Measurements from ENCODE around the gene SUPV3L1.

SUPV3L1 gene

GRCh38 chr10:69179743-69180524 lies at the start of gene SUPV3L1:
TSS of gene SUPV3L1 (plus strand) at chr10:69180234. CDS start at chr10:69180292, 58 bp downstream.
- Histone ChIP-seq H3K9ac (ENCODE audit: low read length) (peak within 1 kb of the TSS; percentile 84), H3K4me3 (ENCODE audit: insufficient read depth, low read length, poor library complexity, severe bottlenecking) (peak within 1 kb of the TSS; percentile 91), H3F3A (ENCODE audit: insufficient read depth) (peaks cover 16% of the 10 kb centered on the region; the same call in 1 of the 2 replicates), H2AFZ (ENCODE audit: low read depth, low read length, severe bottlenecking) (peak within 1 kb of the TSS; percentile 78), H3K9me3 (ENCODE audit: insufficient read depth, low read length) (no peaks in the 10 kb centered on the region), H4K20me1 (ENCODE audit: low read depth, low read length) (0 out of 2 replicates have a peak, but pooled peaks cover under 1% of the 10 kb centered on the region), H3K9me2 (replicated peaks; ENCODE audit: insufficient read depth, low read length) (no peaks in the 10 kb centered on the region), H3K4me2 (ENCODE audit: low read depth, low read length, poor library complexity, severe bottlenecking) (peak within 1 kb of the TSS; percentile 78), H3K27me3 (ENCODE audit: low read length) (no peaks in the 10 kb centered on the region), H3K27ac (ENCODE audit: low read depth, low read length) (peak within 1 kb of the TSS; percentile 81), H3K36me3 (ENCODE audit: low read length) (no peaks in the 10 kb centered on the region), H3K79me2 (ENCODE audit: insufficient read depth, low read length) (peaks cover 45% of the 10 kb centered on the region)
- no peak for TF ChIP-seq CTCF (IDR thresholded peaks at IDR 0.05; ENCODE audit: insufficient read depth, low read length, poor library complexity, severe bottlenecking)
- TF ChIP-seq EZH2phosphoT487 (conservative IDR thresholded peaks at IDR 0.05; ENCODE audit: low read length), result no peak

- Histone ChIP-seq H4K20me1 (ENCODE audit: low read depth, low read length) (0 out of 2 replicates have a peak, but pooled peaks cover 4% of the 10 kb centered on the region), H3K27ac (ENCODE audit: low read depth, low read length) (no peak overlapping the region), H3K4me2 (ENCODE audit: low read depth, low read length, poor library complexity, severe bottlenecking) (no peak overlapping the region)
Measured at GRCh38 chr10:69130251-69130650, 49.8 kb upstream of the SUPV3L1 start.

GRCh38 chr10:69139961-69140360 lies 40.1 kb upstream of the SUPV3L1 start:
- no peak overlapping the region for H3K9ac ChIP-seq (ENCODE audit: low read length)
- H3K36me3 ChIP-seq (ENCODE audit: low read length), result peaks cover 3% of the 10 kb centered on the region; the same call in 1 of the 2 replicates
- H2AFZ ChIP-seq (ENCODE audit: low read depth, low read length, severe bottlenecking), result no peak overlapping the region
- no peaks in the 10 kb centered on the region for H3K9me2 ChIP-seq (replicated peaks; ENCODE audit: insufficient read depth, low read length)
- H3K79me2 ChIP-seq (ENCODE audit: insufficient read depth, low read length), result peaks cover 43% of the 10 kb centered on the region
- no peaks in the 10 kb centered on the region for H3K9me3 ChIP-seq (ENCODE audit: insufficient read depth, low read length)
- H3K27ac ChIP-seq (ENCODE audit: low read depth, low read length), result no peak overlapping the region
- TF ChIP-seq EZH2phosphoT487 (conservative IDR thresholded peaks at IDR 0.05; ENCODE audit: low read length) (no peak), CTCF (IDR thresholded peaks at IDR 0.05; ENCODE audit: insufficient read depth, low read length, poor library complexity, severe bottlenecking) (no peak)
- no peak overlapping the region for H3K4me2 ChIP-seq (ENCODE audit: low read depth, low read length, poor library complexity, severe bottlenecking)
- no peak overlapping the region for H3K4me3 ChIP-seq (ENCODE audit: insufficient read depth, low read length, poor library complexity, severe bottlenecking)
- no peaks in the 10 kb centered on the region for H3K27me3 ChIP-seq (ENCODE audit: low read length)
- no peaks in the 10 kb centered on the region; the same call in 1 of the 2 replicates for H4K20me1 ChIP-seq (ENCODE audit: low read depth, low read length)
- H3F3A ChIP-seq (ENCODE audit: insufficient read depth), result no peaks in the 10 kb centered on the region

More at GRCh38 chr10:69130251-69130650, 49.8 kb upstream of the SUPV3L1 start:
- peaks cover 81% of the 10 kb centered on the region for H3K79me2 ChIP-seq (ENCODE audit: insufficient read depth, low read length)
- H3K9me3 ChIP-seq (ENCODE audit: insufficient read depth, low read length), result no peaks in the 10 kb centered on the region
- no peak overlapping the region for H3K9ac ChIP-seq (ENCODE audit: low read length)
- TF ChIP-seq EZH2phosphoT487 (conservative IDR thresholded peaks at IDR 0.05; ENCODE audit: low read length), result no peak
- no peak for TF ChIP-seq CTCF (IDR thresholded peaks at IDR 0.05; ENCODE audit: insufficient read depth, low read length, poor library complexity, severe bottlenecking)
- H3F3A ChIP-seq (ENCODE audit: insufficient read depth), result peaks cover 8% of the 10 kb centered on the region; the same call in 1 of the 2 replicates
- no peaks in the 10 kb centered on the region for H3K27me3 ChIP-seq (ENCODE audit: low read length)
- peaks cover 13% of the 10 kb centered on the region for H3K36me3 ChIP-seq (ENCODE audit: low read length)
- no peak overlapping the region for H3K4me3 ChIP-seq (ENCODE audit: insufficient read depth, low read length, poor library complexity, severe bottlenecking)
- H2AFZ ChIP-seq (ENCODE audit: low read depth, low read length, severe bottlenecking), result no peak overlapping the region
- no peaks in the 10 kb centered on the region for H3K9me2 ChIP-seq (replicated peaks; ENCODE audit: insufficient read depth, low read length)
